GM19395 (cell line): ENCODE data around the gene CHST3.
"Not testable (repeated sequence)": the region's sequence is repeated elsewhere in the genome, so short reads cannot be mapped to it uniquely, and the experiment has no call there.

Experiments
- ATAC-seq: cut with Tn5 transposase; IDR thresholded peaks from one replicate; pipeline ENCODE4 v1.9.1; 2021; ENCODE audit warnings: mild to moderate bottlenecking, moderate library complexity; ENCODE audit not compliant: unreplicated experiment

The CHST3 gene

GRCh38 chr10:71964098-71964742, at the start of gene CHST3:
TSS of gene CHST3 (plus strand) at chr10:71964395. CDS start at chr10:72005843, 41,448 bp downstream.
- ATAC-seq, result no peak

DNA sequence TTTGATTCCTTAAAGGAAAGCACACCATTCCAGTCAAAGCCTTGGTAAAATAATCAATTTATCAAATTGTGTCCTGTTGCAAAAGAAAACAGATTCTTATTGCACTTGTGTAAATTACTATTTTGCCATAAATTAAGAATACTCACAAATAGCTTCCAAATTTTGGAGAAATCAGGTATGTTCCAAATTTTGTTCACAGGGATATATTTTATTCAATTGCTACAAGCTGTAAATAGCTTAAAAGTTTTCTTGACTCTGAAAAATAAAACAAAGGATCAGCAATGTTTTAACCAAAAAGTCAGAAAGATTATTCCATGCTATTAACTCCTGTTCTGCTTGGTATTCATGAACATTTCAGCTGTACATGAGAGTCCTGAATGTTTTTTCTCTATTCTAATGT, 47.4 kb upstream of the CHST3 start:
- ATAC-seq, result no peak

DNA sequence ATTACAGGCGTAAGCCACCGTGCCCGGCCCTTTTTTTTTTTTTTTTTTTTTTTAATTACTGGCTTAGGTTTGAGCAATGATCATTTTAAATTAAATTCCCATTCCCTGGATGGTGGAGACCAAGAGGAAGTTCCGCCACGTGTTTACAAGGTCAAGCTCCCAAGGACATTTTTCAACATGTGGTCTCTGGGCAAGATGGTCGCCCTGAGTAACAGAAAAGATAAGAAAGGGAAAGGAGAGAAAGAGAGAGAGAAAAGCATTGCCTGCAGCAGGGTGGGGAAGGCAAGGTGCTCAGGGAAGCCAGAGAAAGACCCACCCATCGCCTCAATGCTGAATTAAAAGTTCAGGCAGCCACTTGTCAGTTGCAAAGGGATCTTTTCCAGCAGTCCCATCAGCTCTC, 45.2 kb upstream of the CHST3 start:
- no peak for ATAC-seq

GRCh38 chr10:71919956-71920539, 44.1 kb upstream of the CHST3 start:
- not testable (repeated sequence) for ATAC-seq

- no peak for ATAC-seq
Measured at GRCh38 chr10:71920540-71921323, 43.5 kb upstream of the CHST3 start.

DNA sequence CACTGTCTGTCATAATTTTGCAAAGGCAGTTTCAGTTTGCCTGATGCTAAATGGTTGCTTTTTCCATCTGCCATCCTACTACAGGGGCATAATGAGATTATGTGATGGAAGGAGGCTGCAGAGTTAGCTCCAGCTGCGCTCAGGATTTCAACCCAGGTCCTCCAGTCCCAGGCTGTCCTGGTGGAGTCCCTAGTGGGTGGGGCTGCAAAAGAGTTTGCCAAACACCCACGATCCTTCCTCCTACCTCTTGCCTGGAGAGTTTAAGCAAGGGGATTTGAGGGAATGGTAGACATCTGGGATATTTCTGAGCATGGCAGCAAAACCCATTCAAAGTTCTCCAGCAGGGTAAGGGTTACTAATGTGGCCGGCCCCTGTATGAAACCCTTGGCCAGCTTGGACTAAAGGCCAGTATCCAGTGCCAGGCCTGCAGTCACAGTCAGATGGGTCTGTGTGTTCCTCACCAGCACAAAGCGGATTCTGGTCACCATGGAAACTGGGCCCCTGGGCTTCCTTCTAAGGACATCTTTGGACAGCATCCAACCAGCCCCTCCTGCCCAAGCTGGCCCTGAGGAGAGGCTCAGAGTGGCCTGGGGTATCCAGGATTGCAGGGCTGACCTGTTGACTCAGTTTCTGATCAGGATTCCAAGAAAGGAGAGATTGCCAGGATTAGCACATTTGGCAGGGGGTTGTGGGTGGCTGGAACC, 42.7 kb upstream of the CHST3 start:
- no peak for ATAC-seq

DNA sequence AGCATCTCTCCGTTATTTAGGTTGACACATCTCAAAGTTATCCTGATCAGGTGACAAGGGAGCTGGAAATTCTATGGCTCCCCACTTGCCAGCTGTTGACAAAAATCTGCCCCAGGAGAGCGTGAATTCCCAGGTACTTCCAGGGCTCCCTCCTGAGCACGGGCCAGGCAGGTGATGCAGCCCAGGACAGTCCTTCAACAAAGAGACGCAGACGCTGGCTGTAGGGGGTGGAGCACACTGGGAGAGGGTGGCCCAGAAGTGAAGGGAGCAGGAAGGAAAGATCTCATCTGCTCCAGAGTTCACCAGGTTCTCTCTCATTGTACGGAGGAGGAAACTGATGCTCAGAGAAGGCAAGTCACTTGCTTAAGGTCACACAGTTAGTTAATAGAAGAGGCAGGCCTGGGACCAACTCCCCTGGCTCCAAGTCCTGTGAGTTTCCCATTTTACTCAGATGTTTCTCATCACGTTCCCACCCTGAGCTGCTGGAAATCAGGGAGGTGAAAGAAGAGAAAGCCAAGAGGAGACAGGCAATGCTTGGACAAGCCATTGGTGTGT, 41.0 kb upstream of the CHST3 start:
- no peak for ATAC-seq

DNA sequence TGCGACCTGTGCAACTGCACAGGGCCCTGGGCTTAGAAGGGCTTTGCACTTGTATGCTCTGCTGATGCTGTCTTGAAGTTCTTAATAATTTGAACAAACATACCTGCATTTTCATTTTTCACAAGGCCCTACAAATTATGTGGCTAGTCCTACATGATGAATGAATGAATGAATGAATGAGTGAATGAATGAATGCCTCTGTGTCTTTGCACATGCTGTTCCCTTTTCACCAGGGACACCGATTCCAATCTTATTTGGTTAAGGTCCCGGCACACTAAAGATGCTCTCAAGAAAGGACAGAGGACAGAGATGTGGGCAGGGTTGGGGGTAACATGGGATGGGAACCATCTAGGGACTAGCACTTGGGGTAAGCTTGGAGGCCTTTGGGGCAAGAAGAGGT, 39.4 kb upstream of the CHST3 start:
- ATAC-seq, result no peak

DNA sequence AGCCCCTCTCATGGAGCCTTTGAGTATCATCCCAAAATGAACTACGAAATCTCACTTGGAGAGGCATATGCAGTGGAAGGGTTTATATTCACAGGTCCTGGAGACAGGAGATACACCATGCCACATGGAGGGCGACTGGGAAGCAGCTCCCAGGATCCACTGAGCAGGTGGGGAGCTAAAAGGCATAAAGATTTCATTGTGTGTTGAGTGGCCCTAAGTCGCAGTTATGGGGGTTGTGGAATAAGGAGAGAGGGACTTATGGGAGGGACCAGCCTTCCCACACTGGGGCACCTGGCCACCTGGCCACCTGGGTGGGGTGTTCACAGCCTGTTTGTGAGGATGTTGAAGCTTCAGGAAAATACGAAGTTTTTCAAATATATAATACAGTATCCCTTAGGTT, 37.0 kb upstream of the CHST3 start:
- ATAC-seq, result no peak

DNA sequence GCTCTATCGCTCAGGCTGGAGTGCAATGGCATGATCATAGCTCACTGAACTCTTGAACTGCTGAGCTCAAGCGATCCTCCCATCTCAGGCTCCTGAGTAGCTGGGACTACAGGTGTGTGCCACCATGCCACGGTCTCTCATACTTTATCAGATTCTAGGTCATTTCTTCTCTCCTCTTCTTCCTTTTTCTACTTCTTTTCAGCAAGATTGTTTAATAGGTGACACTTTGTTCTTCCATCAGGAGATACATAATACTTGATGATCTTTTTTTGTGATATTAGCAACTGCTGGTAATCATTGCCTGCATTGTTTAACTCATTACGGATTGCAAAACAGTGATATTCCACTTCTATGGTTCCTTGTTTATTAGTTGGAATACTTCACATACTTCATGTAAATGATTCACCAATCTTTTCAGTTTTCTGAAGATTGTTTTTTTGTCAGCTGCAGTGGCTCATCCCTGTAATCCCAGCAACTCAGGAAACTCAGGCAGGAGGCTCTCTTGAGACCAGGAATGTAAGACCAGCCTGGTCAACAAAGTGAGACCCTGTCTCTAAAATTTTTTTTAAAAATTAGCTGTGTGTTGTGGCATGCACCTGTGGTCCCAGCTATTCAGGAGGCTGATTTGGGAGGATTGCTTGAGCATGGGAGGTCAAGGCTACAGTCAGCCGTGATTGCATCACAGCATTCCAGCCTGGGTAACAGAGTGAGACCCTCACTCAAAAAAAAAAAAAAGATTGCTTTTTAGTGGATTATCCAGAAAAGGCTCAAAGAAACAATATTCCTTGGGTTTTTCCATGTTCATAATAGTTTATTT, 36.2 kb upstream of the CHST3 start:
- no peak for ATAC-seq

DNA sequence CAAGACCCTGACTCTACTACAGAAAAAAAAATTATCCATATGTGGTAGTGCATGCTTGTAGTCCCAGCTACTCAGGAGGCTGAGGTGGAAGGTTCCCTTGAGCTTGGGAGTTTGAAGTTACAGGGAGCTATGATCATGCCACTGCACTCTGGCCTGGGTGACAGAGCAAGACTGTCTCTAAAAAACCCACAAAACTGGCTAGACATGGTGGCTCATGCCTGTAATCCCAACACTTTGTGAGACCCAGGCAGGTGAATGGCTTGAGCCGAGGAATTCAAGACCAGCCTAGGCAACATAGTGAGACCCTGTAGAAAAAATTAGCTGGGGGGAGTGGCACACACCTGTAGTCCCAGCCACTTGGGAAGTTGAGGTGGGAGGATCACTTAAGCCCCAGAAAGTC, 32.9 kb upstream of the CHST3 start:
- ATAC-seq, result no peak

DNA sequence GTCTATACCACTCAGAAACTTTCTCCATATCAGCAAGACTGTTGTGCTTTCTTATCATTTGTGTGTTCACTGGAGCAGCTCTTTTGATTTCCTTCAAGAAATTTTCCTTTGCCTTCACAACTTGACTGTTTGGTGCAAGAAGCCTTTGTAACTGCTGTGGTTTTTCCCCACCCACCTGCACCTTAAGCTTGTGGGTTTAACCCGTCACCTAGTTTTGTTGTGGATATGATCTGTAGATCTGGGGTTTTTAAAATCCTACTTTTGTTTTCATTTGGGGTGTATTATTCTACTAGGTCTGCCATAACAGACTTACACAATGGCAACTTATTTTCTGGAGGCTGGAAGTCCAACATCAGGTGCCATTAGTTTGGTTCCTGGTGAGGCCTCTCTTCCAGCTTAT, 30.5 kb upstream of the CHST3 start:
- ATAC-seq, result no peak

DNA sequence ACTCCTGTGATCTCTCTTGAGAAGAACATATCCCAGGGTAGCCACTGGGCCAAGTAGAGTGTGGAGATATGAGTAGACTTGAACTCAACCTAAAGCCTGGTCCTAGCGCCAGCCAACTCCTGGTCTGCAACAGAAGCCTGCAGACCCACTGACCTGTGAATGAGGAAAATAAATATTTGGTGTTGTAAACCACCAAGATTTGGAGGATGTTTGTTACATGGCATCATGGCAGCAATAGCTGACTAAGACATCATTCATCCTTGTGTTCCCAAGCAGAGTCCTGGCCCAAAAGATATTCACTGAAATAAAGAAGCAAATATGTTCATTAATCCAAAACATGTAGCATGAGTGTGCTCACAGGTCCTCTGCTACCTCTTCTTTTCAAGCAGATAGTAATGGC, 26.0 kb upstream of the CHST3 start:
- ATAC-seq, result no peak

DNA sequence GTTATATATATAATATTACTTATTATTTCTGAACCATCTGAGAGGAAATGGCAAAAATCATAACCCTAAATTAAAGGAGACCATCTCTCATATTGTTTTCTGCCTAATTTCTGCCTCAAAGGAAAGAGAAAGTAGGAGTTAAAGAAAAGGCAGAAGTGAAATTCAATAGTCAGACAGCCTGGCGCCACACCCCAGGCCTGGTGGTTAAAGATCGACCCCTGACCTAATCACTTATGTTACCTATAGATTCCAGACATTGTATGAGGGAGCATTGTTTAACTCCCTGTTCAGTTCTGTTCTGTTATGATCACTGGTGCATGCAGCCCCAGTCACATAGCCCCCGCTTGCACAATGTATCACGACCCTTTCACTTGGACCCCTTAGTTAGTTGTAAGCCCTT, 24.9 kb upstream of the CHST3 start:
- ATAC-seq, result no peak

GRCh38 chr10:71939861-71940474, 24.2 kb upstream of the CHST3 start:
- ATAC-seq, result no peak

GRCh38 chr10:71940752-71941151, 23.4 kb upstream of the CHST3 start:
- ATAC-seq, result no peak

GRCh38 chr10:71941318-71941717, 22.9 kb upstream of the CHST3 start:
- ATAC-seq, result no peak

DNA sequence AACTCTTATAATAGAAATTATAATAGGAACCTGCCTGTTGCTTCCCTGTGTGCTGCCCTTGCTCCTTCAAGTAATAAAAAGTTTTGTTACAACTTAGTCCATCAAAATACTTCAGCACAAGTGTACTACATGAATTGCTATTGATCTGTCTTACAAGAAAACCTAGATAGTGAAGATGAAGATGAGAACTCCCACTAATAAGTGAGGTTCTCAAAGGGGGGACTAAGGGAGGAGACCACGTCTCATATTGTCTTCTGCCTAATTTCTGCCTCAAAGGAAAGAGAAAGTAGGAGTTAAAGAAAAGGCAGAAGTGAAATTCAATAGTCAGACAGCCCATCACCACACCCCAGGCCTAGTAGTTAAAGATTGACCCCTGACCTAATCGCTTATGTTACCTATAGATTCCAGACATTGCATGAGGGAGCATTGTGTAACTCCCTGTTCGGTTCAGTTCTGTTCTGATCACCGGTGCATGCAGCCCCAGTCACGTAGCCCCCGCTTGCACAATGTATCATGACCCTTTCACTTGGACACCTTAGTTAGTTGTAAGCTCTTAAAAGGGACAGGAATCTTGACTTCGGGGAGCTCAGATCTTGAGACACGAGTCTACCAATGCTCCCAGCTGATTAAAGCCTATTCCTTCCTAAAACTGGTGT, 18.2 kb upstream of the CHST3 start:
- ATAC-seq, result no peak

DNA sequence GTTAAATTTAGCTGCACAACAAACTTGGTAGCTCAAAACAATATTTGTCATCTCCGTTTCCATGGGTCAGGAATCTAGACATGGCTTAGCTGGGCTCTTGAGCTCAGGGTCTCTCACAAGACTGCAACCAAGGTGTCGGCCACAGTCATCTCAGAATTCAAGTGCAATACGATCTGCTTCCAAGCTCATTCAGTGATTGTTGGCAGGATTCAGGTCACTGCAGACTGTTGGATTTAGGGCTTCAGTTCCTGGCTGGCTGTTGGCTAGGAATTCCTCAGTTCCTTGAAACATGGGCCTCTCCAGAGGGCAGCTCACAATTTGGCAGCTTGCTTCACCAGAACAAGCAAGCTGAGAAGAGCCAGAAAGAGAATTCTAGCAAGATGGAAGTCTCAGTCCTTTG, 17.5 kb upstream of the CHST3 start:
- no peak for ATAC-seq
